Measurements from ENCODE around the gene HORMAD2. TPM values are rescaled to one million over a fixed set of nuclear protein-coding genes. Genes with fewer than 3 reads are reported as not detected.
A peak's percentile ranks its signal among the peaks of the same experiment; 100 is the strongest.

HORMAD2 gene
- total RNA-seq, 1 donor from 2014 or later: not detected

DNA sequence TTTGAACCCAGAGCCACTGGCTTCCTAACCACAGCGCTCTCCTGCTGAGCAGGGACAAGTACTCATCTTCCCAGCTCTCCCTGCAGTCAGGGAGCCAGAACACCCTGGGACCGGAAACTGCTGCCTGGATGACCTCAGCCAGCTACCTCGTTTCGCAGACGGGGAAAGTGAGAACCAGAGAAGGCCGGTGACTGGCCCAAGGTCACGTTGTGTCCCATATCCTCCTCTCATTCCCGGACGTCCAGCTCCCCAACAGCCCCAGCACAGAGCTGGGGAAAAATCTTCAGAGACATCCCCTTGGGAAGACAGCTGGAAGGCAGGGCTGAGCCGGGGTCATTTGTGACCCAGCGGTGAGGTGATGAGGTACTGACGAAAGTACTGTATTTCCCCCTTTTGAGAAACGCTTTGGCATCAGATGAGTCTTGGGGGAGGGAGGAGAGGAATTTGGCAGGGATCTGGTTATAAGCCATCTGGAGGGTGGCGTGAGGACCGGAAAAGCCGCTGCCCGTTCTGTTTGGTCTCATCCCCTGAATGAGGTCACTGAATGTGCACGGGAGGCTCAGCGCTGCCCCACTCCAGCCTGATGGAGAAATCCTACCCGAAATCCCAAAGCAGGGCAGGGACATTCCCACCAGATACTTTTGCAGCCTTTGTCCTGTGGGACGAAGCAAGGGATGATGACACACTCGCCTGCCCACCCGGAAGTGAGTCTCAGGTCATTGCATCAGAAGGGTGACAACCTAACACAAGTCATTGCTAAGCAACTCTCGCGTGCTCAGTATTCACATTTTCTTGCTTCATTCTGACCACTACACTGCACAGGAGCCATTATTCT is 125.2 kb downstream of the HORMAD2 start:
- DNase-seq: peak; percentile 49
- Histone ChIP-seq H3K9me3 (replicated peaks) (no peaks in the 10 kb centered on the region), H3K27me3 (ENCODE audit: low read depth) (peaks cover 93% of the 10 kb centered on the region), H3K27ac (replicated peaks) (peak overlapping the region; percentile 80), H3K4me1 (peaks cover 31% of the 10 kb centered on the region), H3K4me3 (peak overlapping the region; percentile 9), H3K36me3 (no peaks in the 10 kb centered on the region)
- intact Hi-C loops (cut with micrococcal nuclease): no loop called here
- TF ChIP-seq, protein P1, sequence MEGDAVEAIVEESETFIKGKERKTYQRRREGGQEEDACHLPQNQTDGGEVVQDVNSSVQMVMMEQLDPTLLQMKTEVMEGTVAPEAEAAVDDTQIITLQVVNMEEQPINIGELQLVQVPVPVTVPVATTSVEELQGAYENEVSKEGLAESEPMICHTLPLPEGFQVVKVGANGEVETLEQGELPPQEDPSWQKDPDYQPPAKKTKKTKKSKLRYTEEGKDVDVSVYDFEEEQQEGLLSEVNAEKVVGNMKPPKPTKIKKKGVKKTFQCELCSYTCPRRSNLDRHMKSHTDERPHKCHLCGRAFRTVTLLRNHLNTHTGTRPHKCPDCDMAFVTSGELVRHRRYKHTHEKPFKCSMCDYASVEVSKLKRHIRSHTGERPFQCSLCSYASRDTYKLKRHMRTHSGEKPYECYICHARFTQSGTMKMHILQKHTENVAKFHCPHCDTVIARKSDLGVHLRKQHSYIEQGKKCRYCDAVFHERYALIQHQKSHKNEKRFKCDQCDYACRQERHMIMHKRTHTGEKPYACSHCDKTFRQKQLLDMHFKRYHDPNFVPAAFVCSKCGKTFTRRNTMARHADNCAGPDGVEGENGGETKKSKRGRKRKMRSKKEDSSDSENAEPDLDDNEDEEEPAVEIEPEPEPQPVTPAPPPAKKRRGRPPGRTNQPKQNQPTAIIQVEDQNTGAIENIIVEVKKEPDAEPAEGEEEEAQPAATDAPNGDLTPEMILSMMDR (IDR thresholded peaks at IDR 0.05; ENCODE audit: borderline replicate concordance): no peak

GRCh38 chr22:30206944-30207343 is 126.7 kb downstream of the HORMAD2 start:
- Histone ChIP-seq H3K9me3 (replicated peaks) (no peaks in the 10 kb centered on the region), H3K4me1 (peaks cover 31% of the 10 kb centered on the region), H3K27me3 (ENCODE audit: low read depth) (peaks cover 92% of the 10 kb centered on the region), H3K4me3 (no peak overlapping the region), H3K36me3 (no peaks in the 10 kb centered on the region), H3K27ac (replicated peaks) (peak overlapping the region; percentile 80)
- TF ChIP-seq, protein P1 (IDR thresholded peaks at IDR 0.05; ENCODE audit: borderline replicate concordance): no peak
- DNase-seq: no peak
- intact Hi-C loops (cut with micrococcal nuclease): no loop called here

DNA sequence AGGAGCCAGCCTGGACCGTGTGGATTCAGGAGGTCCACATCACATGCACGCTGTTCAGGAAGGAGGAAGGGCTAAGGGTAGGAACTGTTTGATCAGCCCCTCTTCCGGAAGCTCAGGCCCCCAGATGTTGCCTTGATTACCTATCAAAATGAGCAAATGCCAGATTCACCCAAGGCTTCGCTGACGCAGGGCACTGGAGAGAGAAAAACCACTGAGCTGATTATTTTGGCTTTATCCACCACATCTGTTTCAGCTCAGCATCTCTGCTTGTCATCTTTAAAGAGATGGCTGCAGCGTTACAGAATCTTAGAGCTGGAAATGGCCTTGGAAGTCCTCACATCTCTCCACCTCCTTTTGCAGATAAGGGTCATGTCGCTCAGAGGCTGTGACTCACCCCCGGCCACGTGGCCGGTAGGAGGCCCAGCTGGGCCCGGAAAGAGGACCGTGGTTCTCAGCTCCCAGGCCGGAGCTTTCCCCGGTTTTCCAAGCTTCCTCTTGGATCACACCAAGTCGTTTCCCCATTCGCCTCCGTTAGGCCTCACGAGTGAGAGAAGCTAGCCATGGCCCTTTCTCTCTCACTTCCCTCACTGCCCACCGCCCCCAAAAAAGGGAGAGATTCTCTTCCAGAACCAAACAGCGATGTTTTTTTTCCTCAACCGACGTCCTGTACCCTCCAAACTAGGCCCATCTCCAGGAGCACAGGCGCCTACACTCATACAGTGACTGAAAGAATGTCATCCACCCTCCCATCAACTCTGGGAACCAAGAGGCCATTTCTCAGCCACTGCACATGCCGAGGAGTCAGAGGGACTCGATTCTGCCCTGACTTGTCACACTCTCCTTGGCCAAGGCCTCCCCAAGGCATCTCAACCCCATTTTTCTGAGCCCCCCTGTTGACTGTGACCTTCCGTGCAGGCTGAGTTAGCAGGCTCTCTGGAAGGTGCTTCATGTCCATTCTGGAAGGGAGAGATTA is 128.7 kb downstream of the HORMAD2 start:
- TF ChIP-seq, protein P1 (IDR thresholded peaks at IDR 0.05; ENCODE audit: borderline replicate concordance): no peak
- H3K27me3 ChIP-seq (ENCODE audit: low read depth): peaks cover 85% of the 10 kb centered on the region
- H3K9me3 ChIP-seq (replicated peaks): no peaks in the 10 kb centered on the region
- peaks cover 43% of the 10 kb centered on the region for H3K4me1 ChIP-seq
- no peak overlapping the region for H3K4me3 ChIP-seq
- peak overlapping the region; percentile 77 for H3K27ac ChIP-seq (replicated peaks)
- intact Hi-C loops (cut with micrococcal nuclease): no loop called here
- H3K36me3 ChIP-seq: no peaks in the 10 kb centered on the region
- DNase-seq: peak; percentile 74

DNA sequence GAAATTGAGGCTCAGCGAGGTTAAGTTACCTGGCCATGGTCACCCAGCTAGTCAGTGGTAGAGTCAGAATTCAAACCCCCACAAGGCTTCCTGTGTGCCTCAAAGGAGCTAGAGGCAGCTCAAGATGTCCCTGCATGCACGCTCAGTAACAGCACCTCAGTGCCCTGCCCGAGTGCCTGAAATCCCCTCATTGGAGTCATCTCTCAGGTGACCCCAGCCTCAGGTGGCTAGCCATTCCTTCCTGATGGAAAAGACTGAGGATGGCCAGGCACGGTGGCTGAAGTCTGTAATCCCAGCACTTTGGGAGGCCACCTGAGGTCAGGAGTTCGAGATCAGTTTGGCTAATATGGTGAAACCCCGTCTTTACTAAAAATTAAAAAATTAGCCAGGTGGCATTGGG is 129.4 kb downstream of the HORMAD2 start:
- Histone ChIP-seq H3K27me3 (ENCODE audit: low read depth) (peaks cover 85% of the 10 kb centered on the region), H3K36me3 (no peaks in the 10 kb centered on the region), H3K9me3 (replicated peaks) (no peaks in the 10 kb centered on the region), H3K4me1 (peaks cover 37% of the 10 kb centered on the region), H3K4me3 (no peak overlapping the region), H3K27ac (replicated peaks) (peak overlapping the region; percentile 77)
- TF ChIP-seq, protein P1 (IDR thresholded peaks at IDR 0.05; ENCODE audit: borderline replicate concordance): no peak
- intact Hi-C loops (cut with micrococcal nuclease): no loop called here
- DNase-seq: no peak

DNA sequence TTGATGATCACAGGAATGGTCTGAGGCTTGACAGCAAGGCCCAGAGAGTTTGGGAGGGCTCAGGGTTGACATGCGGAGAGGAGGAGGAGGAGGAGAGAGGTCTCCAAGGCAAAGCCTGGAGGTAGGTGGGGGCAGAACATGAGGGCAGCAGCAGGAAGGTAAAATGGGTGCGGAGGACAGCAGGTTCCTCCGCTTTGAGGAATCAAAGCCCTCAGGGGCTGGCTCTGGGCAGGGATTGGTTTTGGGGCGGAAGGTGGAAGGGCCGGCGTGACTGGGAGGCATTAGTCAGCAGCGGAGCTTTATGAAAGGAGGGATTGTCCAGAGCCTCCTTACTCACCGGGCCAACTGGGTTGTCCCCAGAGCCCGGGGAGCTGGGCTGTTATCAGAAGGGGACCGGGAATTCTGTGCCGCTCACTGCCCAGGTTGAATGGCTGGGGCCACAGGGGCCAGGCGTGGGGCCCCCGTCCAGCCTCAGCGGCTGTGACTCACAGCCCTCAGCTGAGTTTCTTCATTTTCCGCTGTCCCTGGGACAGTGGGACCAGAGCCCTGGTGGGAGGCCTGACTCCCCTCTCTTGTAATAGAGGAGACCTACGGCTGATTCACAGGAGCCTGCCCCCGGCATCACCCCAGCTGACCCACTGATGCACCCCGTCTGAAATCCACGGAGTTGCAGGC is 130.1 kb downstream of the HORMAD2 start:
- Histone ChIP-seq H3K4me1 (peaks cover 30% of the 10 kb centered on the region), H3K36me3 (no peaks in the 10 kb centered on the region), H3K4me3 (no peak overlapping the region), H3K27me3 (ENCODE audit: low read depth) (peaks cover 85% of the 10 kb centered on the region), H3K9me3 (replicated peaks) (no peaks in the 10 kb centered on the region), H3K27ac (replicated peaks) (no peak overlapping the region)
- TF ChIP-seq, protein P1 (IDR thresholded peaks at IDR 0.05; ENCODE audit: borderline replicate concordance): no peak
- DNase-seq: no peak
- intact Hi-C loops (cut with micrococcal nuclease): no loop called here

Data from left ventricle myocardium inferior (tissue), 1 donor.